HG03565 (cell line): ENCODE results near the gene ERI3.

Experiments
- ATAC-seq: cut with Tn5 transposase; IDR thresholded peaks from one replicate; pipeline ENCODE4 v1.9.1; 2021; ENCODE audit warnings: mild to moderate bottlenecking, moderate library complexity; ENCODE audit not compliant: unreplicated experiment

ERI3 gene

GRCh38 chr1:44351289-44351688, 3.8 kb downstream of the ERI3 start:
- ATAC-seq, result no peak

- no peak for ATAC-seq
Observed at GRCh38 chr1:44348061-44348485, 7.0 kb downstream of the ERI3 start.

- ATAC-seq, result no peak
Observed at GRCh38 chr1:44347280-44347679, 7.8 kb downstream of the ERI3 start.

GRCh38 chr1:44346878-44347277, 8.2 kb downstream of the ERI3 start:
- no peak for ATAC-seq

GRCh38 chr1:44346184-44346583, 8.9 kb downstream of the ERI3 start:
- no peak for ATAC-seq

GRCh38 chr1:44345187-44345775, 9.8 kb downstream of the ERI3 start:
- no peak for ATAC-seq

- ATAC-seq, result no peak
Observed at GRCh38 chr1:44339731-44340130, 15.3 kb downstream of the ERI3 start.

GRCh38 chr1:44338136-44338535, 16.9 kb downstream of the ERI3 start:
- no peak for ATAC-seq

- ATAC-seq, result no peak
Observed at GRCh38 chr1:44336668-44337067, 18.4 kb downstream of the ERI3 start.

GRCh38 chr1:44334968-44335367, 20.1 kb downstream of the ERI3 start:
- ATAC-seq, result no peak

- ATAC-seq, result no peak
Observed at GRCh38 chr1:44333376-44333775, 21.7 kb downstream of the ERI3 start.

- no peak for ATAC-seq
Observed at GRCh38 chr1:44332505-44332904, 22.6 kb downstream of the ERI3 start.

GRCh38 chr1:44330935-44331334, 24.1 kb downstream of the ERI3 start:
- ATAC-seq, result no peak

GRCh38 chr1:44328671-44329416, 26.2 kb downstream of the ERI3 start:
- no peak for ATAC-seq

GRCh38 chr1:44327679-44328491, 27.2 kb downstream of the ERI3 start:
- ATAC-seq, result no peak

GRCh38 chr1:44326821-44327465, 28.1 kb downstream of the ERI3 start:
- no peak for ATAC-seq

GRCh38 chr1:44326024-44326701, 28.9 kb downstream of the ERI3 start:
- no peak for ATAC-seq

- no peak for ATAC-seq
Observed at GRCh38 chr1:44323947-44324346, 31.1 kb downstream of the ERI3 start.

- no peak for ATAC-seq
Observed at GRCh38 chr1:44322367-44322766, 32.7 kb downstream of the ERI3 start.

GRCh38 chr1:44321466-44321865, 33.6 kb downstream of the ERI3 start:
- ATAC-seq, result no peak
